ENCODE results near the gene ALG9. TPM values are rescaled to one million over a fixed set of nuclear protein-coding genes. Genes with fewer than 3 reads are reported as not detected.

ALG9 gene
- total RNA-seq, 1 experiment from 2014 or later, result 23.7 TPM

DNA sequence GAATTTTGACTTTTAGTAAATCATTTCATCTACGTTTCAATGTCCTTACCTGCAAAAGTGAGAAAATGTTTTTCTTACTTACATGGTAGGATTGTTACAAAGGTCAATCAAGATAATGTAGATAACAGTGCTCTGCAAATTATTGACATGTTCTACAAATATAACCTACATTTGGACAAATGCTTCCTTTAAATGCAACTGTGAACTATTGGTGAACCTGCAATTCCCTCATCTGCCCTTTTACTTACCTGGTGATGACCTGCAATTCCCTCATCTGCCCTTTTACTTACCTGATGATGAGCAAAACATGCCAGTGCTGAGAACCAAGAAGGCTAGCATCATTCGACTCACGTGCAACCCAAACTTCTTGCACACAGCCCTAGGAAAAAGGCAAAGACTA, 11.1 kb downstream of the ALG9 start (continued):
- TF ChIP-seq ZFX (IDR thresholded peaks at IDR 0.05), result no peak
- TF ChIP-seq, protein P1, sequence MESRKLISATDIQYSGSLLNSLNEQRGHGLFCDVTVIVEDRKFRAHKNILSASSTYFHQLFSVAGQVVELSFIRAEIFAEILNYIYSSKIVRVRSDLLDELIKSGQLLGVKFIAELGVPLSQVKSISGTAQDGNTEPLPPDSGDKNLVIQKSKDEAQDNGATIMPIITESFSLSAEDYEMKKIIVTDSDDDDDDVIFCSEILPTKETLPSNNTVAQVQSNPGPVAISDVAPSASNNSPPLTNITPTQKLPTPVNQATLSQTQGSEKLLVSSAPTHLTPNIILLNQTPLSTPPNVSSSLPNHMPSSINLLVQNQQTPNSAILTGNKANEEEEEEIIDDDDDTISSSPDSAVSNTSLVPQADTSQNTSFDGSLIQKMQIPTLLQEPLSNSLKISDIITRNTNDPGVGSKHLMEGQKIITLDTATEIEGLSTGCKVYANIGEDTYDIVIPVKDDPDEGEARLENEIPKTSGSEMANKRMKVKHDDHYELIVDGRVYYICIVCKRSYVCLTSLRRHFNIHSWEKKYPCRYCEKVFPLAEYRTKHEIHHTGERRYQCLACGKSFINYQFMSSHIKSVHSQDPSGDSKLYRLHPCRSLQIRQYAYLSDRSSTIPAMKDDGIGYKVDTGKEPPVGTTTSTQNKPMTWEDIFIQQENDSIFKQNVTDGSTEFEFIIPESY (IDR thresholded peaks at IDR 0.05; ENCODE audit: extremely low read depth, insufficient replicate concordance, low read length), result no peak

DNA sequence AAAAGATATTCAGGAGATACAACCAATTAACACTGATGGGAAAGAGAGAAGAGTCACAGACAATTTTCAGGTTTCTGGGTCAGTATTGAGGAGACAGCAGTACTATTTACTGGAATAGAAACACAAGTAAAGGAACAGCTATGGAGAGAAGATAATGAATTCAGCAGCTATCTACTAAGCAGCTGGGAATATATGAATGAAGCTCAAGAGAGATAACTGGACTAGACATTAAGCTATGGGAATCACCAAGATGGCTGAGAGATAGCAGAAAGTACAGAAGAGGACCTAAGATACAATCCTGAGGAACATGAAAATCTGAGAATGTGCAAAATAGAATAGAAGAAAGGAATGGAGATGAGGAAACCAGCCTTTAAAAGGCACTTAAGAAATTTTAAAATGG, 15.9 kb downstream of the ALG9 start:
- H3K27me3 ChIP-seq (ENCODE audit: insufficient read depth, low read length), result no peaks in the 10 kb centered on the region
- no peaks in the 10 kb centered on the region for H4K20me1 ChIP-seq (ENCODE audit: insufficient read depth)
- no peaks in the 10 kb centered on the region for H3K4me1 ChIP-seq (ENCODE audit: control insufficient read depth in 1 of 2, insufficient read depth in 2 of 2, low read length in 2 of 2)
- H3K79me2 ChIP-seq (ENCODE audit: insufficient read depth, low read length), result no peaks in the 10 kb centered on the region
- no peaks in the 10 kb centered on the region for H3K9me2 ChIP-seq (ENCODE audit: insufficient read depth)
- ChIA-PET RAD21 (ENCODE audit: low non-redundant PET in 1 of 2, low total read pairs in 2 of 2, uncharacterized antibody in 2 of 2, unreplicated experiment in 2 of 2) (no interaction called here), CTCF (no interaction called here), POLR2A (no interaction called here)
- H3K4me3 ChIP-seq (replicated peaks in 1 of 2; ENCODE audit: low read depth in 1 of 2, low read length in 2 of 2), result no peak overlapping the region
- ATAC-seq (no peak), DNase-seq (ENCODE audit: low read depth, low spot score) (no peak)
- no TSS peak for BruUV-seq (replicated peaks)
- H3K9ac ChIP-seq (ENCODE audit: low read length), result no peak overlapping the region
- no peak overlapping the region for H3K4me2 ChIP-seq (ENCODE audit: low read length)
- no peak for TF ChIP-seq RAD21 (IDR thresholded peaks at IDR 0.05; ENCODE audit: low read depth)
- TF ChIP-seq, protein P1 (IDR thresholded peaks at IDR 0.05; ENCODE audit: extremely low read depth, insufficient replicate concordance, low read length), result no peak
- TF ChIP-seq, protein P2, sequence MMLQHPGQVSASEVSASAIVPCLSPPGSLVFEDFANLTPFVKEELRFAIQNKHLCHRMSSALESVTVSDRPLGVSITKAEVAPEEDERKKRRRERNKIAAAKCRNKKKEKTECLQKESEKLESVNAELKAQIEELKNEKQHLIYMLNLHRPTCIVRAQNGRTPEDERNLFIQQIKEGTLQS (IDR thresholded peaks at IDR 0.05), result no peak
- intact Hi-C loops (cut with micrococcal nuclease), result no loop called here
- H3K36me3 ChIP-seq (ENCODE audit: control insufficient read depth in 1 of 2, insufficient read depth in 2 of 2, low read length in 2 of 2), result peaks cover 7 to 17% of the 10 kb centered on the region in 2 experiments; a peak in 3 of 4 replicates
- H3K9me3 ChIP-seq (ENCODE audit: control insufficient read depth in 1 of 2, insufficient read depth in 1 of 2, low read depth in 1 of 2, low read length in 2 of 2), result no peaks in the 10 kb centered on the region
- no peak overlapping the region for H3K27ac ChIP-seq (ENCODE audit: low read depth, low read length)
- H2AFZ ChIP-seq (ENCODE audit: low read depth, low read length, poor library complexity, severe bottlenecking), result no peak overlapping the region

Measured in HCT116 (cell line).